ENCODE results near the gene GRIN1. TPM values are rescaled to one million over a fixed set of nuclear protein-coding genes. Genes with fewer than 3 reads are reported as not detected.

GRIN1 gene
- total RNA-seq, 1 donor from 2014 or later: 0.15 TPM

DNA sequence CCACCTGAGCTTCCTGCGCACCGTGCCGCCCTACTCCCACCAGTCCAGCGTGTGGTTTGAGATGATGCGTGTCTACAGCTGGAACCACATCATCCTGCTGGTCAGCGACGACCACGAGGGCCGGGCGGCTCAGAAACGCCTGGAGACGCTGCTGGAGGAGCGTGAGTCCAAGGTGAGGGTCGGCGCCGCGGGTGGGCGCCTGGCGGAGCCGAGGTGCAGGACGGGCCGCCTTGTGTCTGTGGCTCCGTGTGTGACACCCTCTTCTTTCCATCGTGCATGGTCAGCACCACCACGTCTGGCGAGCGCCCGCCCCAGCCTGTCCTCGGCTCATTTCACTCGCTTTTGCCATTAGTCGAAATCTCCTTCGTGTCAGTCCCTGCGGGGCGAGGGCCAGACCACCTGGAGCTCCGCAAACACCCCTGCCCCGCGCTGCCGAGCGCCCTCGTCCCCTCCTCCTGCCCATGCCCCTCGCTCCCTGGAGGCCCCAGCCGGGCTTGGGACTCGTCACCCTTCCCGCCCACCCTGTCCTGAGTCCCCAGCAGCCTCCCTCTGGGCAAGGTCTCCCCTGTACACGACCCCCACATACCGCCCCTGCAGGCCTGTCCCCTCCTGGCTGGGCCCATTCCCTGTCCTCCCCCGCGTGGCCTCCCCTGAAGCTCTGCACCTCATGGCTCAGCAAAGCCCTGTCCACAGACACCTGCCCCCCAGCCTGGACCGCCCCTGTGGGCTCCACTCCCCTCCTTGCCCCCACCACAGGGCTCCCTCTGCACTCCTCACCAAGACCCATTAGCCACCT is 7.0 kb downstream of the GRIN1 start:
- intact Hi-C loops (cut with micrococcal nuclease): no loop called here

DNA sequence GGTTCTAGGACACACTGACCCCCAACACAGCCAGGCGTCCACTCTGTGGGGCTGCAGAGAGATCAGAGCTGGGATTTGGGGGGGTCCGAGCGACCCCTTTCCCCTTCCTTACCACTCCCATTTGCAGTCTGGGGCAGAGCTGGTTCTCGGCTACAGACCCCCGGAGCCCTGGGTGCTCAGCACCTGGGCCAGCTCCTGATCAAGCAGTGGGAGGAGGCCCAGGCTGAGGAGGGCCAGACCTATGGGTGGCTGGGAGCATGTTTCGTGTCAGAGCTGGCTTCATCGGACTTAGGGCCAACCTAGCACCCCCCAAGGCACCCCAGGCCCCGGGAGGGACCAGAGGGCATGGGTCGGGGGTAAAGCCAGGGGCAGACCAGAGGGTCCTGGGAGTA is 7.6 kb downstream of the GRIN1 start:
- intact Hi-C loops (cut with micrococcal nuclease): no loop called here

DNA sequence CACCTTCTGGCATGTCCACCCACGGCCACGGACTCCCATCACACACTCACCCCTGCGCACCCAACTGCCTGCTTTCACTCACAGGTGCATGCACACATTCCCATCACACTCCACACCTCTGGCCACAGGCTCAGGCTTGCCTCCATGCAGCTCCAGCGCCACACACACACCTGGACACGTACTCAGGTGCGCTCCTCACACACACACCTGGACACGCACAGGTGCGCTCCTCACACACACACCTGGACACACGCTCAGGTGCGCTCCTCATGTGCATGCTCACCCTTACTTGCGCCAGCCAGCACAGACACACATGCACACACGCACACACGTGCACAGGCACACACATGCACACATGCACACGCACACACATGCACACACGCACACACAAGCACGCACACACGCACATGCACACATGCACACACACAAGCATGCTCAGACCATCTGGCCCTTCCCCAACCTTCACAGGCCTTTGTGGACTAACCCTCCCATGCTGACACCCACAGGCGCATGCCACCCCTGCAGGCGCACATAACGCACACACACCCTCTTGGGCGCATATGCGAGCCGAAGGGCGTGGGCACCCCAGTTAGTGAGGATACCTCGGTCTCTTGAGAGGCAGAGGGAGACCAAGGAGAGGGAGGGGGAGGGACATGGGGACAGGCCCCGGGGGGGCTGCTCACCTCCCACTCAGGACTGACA is 8.3 kb downstream of the GRIN1 start:
- intact Hi-C loops (cut with micrococcal nuclease): no loop called here

DNA sequence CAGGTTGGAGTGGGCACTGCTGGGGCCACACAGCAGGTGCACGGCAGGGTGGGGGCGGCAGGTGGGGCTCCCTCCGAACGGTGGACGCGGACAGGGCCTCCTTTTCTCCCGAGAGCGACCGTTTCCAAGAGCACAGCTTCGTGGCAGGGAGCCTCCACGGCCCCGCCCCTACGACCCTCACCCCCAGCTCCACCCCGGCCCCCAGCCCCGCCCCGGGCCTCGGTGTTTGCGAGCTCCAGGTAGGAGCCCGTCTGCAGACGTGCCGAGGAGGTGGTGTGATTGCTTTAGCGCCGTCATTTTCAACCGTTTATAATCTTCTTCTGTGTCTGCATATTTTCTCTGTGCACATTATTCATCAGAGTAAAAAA is 8.8 kb downstream of the GRIN1 start:
- intact Hi-C loops (cut with micrococcal nuclease): no loop called here

DNA sequence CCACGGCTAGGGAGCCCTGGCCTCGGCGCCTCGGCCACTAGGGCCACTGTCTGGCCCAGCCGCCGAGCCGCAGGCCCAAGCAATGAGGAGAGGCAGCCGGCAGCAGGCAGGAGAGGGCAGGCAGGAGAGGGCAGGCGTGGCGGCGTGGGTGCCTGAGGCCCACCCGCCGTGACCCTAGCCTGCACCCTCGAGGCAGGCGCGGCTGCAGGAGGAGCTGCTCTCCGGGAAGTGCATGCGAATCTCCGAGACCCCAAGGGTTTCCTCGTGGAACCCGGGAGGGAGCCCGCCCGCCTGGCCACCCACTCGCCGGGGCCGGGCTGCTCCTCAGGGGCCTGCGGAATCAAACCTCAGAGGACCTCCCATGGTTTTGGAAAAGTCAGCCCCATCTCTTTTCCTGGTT is 9.3 kb downstream of the GRIN1 start:
- intact Hi-C loops (cut with micrococcal nuclease): no loop called here

DNA sequence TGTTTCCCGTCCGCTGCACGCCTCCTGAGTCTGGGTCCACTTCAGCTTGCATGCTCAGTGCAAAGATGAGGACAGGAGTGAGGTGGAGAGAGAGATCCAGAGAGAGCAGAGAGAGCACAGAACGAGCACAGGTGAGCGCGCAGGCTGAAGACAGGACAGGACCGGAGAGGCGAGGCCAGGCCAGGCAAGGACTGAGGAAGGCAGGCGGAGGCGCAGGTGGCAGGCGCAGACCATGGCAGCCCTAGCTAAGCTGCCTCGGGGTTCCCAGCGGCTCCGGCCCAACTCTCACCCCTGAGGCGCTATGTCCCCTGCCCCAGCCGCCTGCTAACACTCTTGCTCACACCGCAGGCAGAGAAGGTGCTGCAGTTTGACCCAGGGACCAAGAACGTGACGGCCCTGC is 9.7 kb downstream of the GRIN1 start:
- intact Hi-C loops (cut with micrococcal nuclease): no loop called here

DNA sequence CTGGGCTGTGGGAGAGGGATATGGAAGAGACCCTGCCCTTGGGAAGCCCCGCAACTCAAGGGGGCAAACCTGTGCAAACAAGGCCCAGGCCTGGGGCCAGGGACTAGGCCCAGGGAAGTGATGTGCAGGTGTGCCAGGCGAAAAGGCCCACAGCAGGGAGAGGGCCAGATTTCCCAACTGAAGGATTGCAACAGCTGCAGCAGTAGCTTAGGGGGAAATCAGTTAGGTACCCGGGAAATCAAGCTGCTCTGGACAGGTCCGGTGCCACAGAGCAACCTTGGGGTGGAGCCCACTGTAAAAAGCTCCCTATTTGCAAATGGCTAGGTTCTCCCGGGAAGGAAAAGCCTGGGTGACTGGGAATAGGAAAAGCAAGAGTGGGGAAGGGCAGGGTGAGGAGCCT is 10.4 kb downstream of the GRIN1 start:
- intact Hi-C loops (cut with micrococcal nuclease): no loop called here

DNA sequence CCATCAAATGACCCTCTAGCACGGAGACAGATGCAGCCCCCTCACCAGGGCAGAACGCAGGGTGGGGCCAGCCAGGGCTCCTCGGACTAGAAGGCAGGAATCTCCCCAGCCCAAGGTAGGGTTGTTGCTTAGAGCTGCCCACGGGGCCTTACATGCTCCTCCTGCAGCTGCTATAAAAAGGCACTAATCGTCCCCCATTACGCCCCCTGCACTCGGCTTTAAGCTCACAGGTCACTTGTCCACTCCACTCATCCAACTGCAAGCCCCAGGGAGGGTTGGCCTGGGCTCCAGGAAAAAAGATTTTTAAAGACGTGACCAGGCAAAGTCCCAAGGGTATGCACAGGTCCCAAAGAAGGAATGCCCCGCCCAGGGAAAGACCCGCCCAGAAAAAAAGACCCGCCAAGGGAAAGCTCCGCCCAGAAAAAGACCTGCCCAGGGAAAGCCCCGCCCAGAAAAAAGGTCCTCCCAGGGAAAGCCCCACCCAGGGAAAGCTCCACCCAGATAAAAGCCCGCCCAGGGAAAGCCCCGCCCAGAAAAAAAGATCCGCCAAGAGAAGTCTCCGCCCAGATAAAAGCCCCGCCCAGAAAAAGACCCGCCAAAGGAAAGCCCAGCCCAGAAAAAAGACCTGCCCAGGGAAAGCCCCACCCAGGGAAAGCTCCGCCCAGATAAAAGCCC is 11.1 kb downstream of the GRIN1 start:
- intact Hi-C loops (cut with micrococcal nuclease): loop anchor here (2.0 to 10.0 kb wide), 5 partner anchors 39 to 349 kb away; partner anchors contain the start of genes ABCA2, AJM1, ANAPC2 and PHPT1

DNA sequence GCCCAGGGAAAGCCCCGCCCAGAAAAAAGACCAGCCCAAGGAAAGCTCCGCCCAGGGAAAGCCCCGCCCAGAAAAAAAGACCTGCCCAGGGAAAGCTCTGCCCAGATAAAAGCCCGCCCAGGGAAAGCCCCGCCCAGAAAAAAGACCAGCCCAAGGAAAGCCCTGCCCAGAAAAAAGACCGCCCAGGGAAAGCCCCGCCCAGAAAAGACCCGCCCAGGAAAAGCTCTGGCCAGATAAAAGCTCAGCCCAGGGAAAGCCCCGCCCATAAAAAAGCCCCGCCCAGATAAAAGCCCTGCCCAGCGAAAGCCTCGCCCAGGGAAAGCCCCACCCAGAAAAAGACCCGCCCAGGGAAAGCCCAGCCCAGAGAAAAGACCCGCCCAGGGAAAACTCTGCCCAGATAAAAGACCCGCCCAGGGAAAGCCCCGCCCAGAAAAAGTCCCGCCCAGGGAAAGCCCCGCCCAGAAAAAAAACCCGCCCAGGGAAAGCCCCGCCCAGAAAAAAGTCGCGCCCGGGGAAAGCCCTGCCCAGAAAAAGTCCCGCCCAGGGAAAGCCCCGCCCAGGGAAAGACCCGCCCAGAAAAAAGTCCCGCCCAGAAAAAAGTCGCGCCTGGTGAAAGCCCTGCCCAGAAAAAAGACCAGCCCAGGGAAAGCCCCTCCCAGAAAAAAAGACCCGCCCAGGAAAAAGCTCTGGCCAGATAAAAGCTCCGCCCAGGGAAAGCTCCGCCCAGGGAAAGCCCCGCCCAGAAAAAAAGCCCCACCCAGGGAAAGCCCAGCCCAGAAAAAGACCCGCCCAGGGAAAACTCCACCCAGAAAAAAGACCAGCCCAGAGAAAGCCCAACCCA is 11.9 kb downstream of the GRIN1 start:
- intact Hi-C loops (cut with micrococcal nuclease): loop anchor here (1.0 to 10.0 kb wide), 8 partner anchors 22 to 361 kb away; partner anchors contain the start of genes ABCA2, AJM1, ANAPC2 and PHPT1

DNA sequence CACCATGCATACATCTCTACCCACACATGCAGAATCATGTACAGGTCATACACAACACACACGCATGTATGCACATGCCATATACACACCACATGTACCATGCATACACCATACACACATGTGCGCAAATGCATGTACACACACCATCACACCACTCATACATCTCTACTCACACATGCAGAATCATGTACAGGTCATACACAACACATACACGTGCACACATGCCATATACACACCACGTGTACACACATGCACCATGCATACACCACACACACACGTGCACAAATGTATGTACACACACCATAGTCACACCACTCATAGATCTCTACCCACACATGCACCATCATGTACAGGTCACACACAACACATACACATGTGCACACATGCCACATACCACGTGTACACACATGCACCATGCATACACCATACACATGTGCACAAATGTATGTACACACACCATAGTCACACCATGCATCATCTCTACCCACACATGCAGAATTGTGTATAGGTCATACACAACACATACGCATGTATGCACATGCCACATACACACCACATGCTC is 14.0 kb downstream of the GRIN1 start:
- intact Hi-C loops (cut with micrococcal nuclease): loop anchor here (5.0 to 10.0 kb wide), 3 partner anchors 128 to 308 kb away; partner anchors contain the start of genes ABCA2, AJM1 and PHPT1

DNA sequence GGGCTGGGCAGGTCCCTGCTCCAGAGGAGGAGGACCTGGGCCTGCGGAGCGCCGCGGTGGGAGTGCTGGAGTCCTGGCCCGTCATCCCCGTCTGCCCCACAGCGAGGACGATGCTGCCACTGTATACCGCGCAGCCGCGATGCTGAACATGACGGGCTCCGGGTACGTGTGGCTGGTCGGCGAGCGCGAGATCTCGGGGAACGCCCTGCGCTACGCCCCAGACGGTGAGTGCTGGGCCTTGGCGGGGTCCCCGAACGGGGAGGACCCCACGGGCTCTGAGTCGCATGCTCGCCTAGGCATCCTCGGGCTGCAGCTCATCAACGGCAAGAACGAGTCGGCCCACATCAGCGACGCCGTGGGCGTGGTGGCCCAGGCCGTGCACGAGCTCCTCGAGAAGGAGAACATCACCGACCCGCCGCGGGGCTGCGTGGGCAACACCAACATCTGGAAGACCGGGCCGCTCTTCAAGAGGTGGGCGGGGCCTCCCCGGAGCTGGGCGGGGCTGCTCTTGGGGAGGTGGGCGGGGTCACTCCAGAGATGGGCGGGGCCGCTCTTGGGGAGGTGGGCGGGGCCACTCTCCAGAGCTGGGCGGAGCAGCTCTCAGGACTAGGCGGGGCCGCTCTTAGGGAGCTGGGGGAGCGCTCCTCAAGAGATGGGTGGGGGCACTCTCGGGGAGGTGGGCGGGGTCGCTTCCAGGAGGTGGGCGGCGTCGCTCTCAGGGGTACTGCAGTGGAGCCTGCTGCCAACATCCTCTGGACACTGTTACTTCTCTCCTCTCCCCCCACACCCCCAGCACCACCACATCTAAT is 17.8 kb downstream of the GRIN1 start:
- intact Hi-C loops (cut with micrococcal nuclease): loop anchor here (1.0 to 10.0 kb wide), 5 partner anchors 44 to 312 kb away; partner anchors contain the start of genes ABCA2, AJM1, MAN1B1 and PHPT1

DNA sequence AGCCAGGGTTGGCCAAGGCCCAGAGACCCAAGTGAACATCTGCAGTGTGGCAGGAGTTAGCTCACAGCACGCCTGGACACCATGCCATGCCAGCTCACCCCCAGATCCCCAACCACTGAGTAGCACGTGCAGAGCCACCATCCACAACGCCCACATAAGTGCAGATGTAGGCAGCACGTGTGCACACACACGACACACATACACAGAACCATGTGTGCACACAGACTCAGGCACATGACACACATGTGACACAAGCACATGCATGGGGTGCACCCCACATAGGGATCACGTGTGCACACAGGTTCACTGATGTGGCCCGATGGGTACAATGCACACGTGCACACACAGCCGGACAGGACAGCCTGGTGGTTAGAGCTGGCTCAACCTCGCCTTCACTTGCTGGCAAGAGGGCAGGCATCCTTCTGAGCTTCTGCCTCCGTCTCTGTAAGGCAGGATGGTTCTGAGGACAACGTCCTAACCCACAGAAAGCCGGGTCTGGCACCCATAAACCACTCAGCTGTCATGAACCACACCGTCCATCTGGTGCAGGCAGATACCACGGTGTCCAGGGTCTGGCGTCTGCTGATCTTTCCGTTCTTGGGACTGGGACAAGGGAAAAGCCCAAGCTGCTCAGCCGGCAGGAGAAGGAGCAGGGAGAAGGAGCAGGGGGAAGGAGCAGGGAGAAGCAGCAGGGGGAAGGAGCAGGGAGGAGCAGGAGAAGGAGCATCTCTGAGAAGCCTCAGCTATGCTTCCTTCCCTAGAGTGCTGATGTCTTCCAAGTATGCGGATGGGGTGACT is 18.9 kb downstream of the GRIN1 start:
- intact Hi-C loops (cut with micrococcal nuclease): loop anchor here (1.0 to 10.0 kb wide), 5 partner anchors 43 to 313 kb away; partner anchors contain the start of genes ABCA2, AJM1, MAN1B1 and PHPT1

DNA sequence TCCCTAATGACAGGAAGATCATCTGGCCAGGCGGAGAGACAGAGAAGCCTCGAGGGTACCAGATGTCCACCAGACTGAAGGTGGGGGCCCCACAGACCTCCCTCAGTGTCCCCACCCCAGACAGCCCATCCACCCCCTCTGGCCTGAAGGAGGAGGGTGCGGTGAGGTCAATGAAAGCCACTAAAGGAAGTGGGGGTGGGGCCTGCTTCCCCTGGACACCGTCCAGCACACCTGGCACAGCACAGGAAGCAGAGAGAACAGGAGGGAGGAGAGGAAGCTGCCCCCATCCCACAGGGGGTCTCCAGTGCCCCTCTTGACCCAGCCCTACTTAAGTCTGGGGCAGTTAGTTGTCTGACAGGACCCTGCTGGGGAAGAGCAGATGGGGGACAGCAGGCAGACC is 19.7 kb downstream of the GRIN1 start:
- intact Hi-C loops (cut with micrococcal nuclease): loop anchor here (10.0 kb wide), 2 partner anchors 134 to 314 kb away; partner anchors contain the start of genes ABCA2, AJM1 and PHPT1

DNA sequence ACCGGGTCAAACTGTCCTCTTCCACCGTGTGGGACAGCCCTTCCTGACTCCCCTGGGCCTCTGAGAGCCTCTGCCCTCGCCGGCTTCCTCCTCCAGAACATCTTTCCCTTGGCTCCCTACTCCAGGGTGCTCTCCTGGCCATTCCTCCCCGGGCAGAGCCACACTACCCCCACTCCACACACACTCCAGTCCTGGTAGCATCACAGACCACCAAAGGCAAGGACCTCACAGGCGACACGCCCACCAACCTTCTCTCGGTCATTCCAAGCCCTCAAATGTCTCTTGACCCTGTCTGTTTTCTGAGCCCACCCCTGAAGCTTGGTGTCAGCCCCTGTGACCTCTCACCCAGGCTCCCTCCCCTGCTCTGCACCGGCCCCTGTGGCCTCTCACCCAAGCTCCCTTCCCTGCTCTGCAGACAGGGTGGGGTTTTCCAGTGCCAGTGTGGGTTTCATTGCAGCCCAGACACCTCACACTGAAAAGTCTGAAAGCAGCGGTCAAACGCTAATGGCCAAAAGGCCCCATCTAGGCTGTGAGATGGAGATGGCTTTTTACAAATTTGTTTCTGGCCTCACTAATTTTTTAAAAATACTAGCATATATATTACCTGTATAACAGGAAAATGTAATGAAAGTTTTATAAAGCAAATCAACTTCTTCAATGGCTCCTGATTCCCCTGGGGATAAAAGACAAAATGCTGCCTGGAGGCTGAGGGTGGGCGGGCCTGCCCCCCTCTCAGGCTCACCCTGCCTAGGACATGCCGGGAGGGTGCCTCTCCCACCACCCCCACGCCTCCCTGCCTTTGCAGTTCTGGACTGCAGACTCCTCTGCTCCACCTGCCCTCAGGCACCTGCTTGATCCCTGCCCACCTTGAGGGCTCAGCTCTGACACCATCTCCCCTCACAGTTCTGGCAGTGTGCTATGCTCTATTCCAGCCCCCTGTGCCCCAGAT is 20.4 kb downstream of the GRIN1 start:
- intact Hi-C loops (cut with micrococcal nuclease): loop anchor here (10.0 kb wide), 2 partner anchors 135 to 315 kb away; partner anchors contain the start of genes ABCA2, AJM1 and PHPT1

DNA sequence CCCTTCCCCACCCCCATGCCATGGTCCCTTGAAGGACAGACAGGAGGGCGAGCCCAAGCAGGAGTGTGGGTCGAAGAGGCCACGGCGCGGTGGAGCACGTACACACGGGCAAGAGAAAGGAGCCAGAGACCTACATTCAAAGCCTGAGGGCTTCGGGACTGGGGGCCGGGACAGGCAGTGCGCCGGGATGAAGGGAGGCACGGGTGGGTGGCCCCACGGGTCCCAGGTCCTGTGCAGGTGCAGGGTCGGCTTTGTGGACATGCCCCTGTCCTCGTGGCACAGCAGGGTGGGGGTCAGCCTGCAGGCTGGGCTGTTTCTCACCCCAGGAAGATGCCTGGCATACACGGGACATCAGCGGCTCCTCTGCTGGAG is 21.1 kb downstream of the GRIN1 start:
- intact Hi-C loops (cut with micrococcal nuclease): no loop called here

DNA sequence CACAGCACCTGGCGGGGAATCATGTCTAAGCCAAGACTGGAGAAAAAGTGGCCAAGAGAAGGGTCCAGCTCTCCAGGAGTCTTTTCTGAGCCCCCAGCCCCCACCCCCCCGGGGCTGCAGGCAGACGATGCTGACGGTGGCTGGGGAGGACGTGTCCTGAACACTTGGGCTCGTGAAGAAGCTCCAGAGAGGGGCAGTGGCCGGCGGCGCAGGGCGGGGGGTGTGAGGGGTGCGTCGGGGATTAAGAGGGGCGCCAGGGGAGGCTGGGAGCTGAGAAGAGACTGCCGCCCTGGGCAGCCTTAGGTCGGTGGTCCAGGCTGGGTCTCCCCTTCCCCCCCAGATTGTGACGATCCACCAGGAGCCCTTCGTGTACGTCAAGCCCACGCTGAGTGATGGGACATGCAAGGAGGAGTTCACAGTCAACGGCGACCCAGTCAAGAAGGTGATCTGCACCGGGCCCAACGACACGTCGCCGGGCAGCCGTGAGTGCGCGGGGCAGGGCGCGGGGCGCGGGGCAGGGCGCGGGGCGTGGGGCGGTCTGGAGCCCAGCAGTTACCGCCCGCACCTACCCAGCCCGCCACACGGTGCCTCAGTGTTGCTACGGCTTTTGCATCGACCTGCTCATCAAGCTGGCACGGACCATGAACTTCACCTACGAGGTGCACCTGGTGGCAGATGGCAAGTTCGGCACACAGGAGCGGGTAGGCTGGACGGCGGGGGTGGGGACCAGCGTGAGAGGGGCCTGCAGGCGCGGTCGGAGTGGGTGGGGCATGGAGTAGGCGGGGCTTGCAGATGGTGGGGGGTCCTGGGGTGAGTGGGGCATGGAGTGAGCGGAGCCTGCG is 22.0 kb downstream of the GRIN1 start:
- intact Hi-C loops (cut with micrococcal nuclease): no loop called here
